Breast epithelium (tissue), 4 donors: ENCODE data around the gene ATN1. TPM values are rescaled to one million over a fixed set of nuclear protein-coding genes. Genes with fewer than 3 reads are reported as not detected.

ENCODE experiments used
- DNase-seq, 2 donors: peaks; one replicate each; pipeline ENCODE4 v3.0.0-alpha.2; 2019; ENCODE audit warnings: low spot score in 2 of 2
- H3K27ac ChIP-seq, 2 donors: fragments of 200-600 bp; sonication (generic) in 1 of 2; one replicate each; pipeline ENCODE4 v1.5.1; 2016 to 2019; ENCODE audit warnings: mild to moderate bottlenecking in 1 of 2
- H3K27me3 ChIP-seq, 2 donors: fragments of 200-600 bp; sonication (generic) in 1 of 2; one replicate each; pipeline versions ENCODE4 v1.5.1 to v1.6.0; 2017 to 2019; ENCODE audit warnings: control low read depth in 1 of 2, mild to moderate bottlenecking in 1 of 2
- H3K36me3 ChIP-seq: fragments of 200-600 bp; one replicate; pipeline ENCODE4 v1.5.1; 2019
- H3K4me1 ChIP-seq, 2 donors: fragments of 200-600 bp; sonication (generic); one replicate each; pipeline ENCODE4 v1.5.1; 2016 to 2019; ENCODE audit warnings: control low read depth in 1 of 2
- H3K4me3 ChIP-seq, 3 donors: fragments of 200-600 bp; sonication (generic); 1 replicate in 2 of 3; 2 replicates in 1 of 3; pipeline ENCODE4 v1.5.1; 2016 to 2019; ENCODE audit warnings: mild to moderate bottlenecking in 3 of 3, moderate library complexity in 2 of 3
- H3K9me3 ChIP-seq, 2 donors: fragments of 200-600 bp; sonication (generic) in 1 of 2; one replicate each; pipeline ENCODE4 v1.5.1; 2016 to 2019; ENCODE audit warnings: control low read depth in 1 of 2
- CTCF ChIP-seq, 3 donors: fragments of 450-650 bp; IDR thresholded peaks; one replicate each; pipeline ENCODE4 v1.5.1; 2016 to 2017; ENCODE audit warnings: antibody characterized with exemption in 3 of 3, mild to moderate bottlenecking in 3 of 3, moderate library complexity in 3 of 3
- POLR2A ChIP-seq: fragments of 450-650 bp; IDR thresholded peaks from one replicate; pipeline ENCODE4 v1.6.1; 2016; ENCODE audit warnings: antibody characterized with exemption, mild to moderate bottlenecking, moderate library complexity
- POLR2AphosphoS5 ChIP-seq, 3 donors: sonication (generic); formaldehyde crosslinking; IDR thresholded peaks; one replicate each; pipeline ENCODE4 v1.6.1; 2017; ENCODE audit warnings: antibody characterized with exemption in 3 of 3
- intact Hi-C: fragments of 100-400 bp; cut with DNase I; formaldehyde crosslinking; loops from one replicate; pipeline ENCODE4 v1.15.1; 2023; ENCODE audit warnings: low total_unique reads
- total RNA-seq, 3 donors: library from RNA; depleted of rRNA; stranded (reverse); fragments of >200 nt; gene quantifications; one replicate each; pipeline ENCODE4 v1.1.0, GENCODE V29; 2016

ATN1 gene
- total RNA-seq, 3 donors from 2014 or later: 57.9 to 96.4 (median 59.7) TPM

- intact Hi-C loops: no loop called here
- TF ChIP-seq CTCF (IDR thresholded peaks at IDR 0.05) (no peak), POLR2A (no peak), POLR2AphosphoS5 (IDR thresholded peaks at IDR 0.05) (no peak)
- Histone ChIP-seq H3K9me3 (no peaks in the 10 kb centered on the region), H3K27ac (peak within 1 kb of the TSS in 1 of 2 donors; percentile 52), H3K27me3 (no peaks in the 10 kb centered on the region), H3K4me3 (peak within 1 kb of the TSS; percentile 39 to 51 (median 48)), H3K4me1 (peaks cover 2 to 10% of the 10 kb centered on the region in 2 donors), H3K36me3 (no peaks in the 10 kb centered on the region)
- DNase-seq: no peak
Observed at GRCh38 chr12:6950811-6951540, 23.2 kb downstream of the ATN1 start, which contains the start of gene PTPN6. TSS of gene PTPN6 (plus strand) at chr12:6951356. CDS start at chr12:6951513, 157 bp downstream.

DNA sequence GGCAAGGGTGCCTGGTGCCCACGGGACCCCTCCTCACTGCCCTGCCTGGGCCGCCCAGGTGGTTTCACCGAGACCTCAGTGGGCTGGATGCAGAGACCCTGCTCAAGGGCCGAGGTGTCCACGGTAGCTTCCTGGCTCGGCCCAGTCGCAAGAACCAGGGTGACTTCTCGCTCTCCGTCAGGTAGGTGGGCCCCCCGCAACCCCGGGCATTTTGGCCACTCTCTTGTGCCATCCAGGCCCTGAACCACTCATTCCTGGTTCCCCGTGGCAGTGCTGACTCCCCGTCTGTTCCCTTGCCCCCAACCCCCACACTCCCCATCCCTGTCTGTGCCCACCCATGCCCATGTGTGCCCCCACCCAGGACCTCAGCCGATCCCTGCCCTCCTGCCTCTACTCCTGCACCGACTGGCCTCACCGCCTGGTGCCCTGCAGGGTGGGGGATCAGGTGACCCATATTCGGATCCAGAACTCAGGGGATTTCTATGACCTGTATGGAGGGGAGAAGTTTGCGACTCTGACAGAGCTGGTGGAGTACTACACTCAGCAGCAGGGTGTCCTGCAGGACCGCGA, 23.9 kb downstream of the ATN1 start:
- no peaks in the 10 kb centered on the region for H3K9me3 ChIP-seq
- intact Hi-C loops: no loop called here
- no peaks in the 10 kb centered on the region for H3K36me3 ChIP-seq
- no peak for TF ChIP-seq CTCF (IDR thresholded peaks at IDR 0.05)
- no peak for TF ChIP-seq POLR2AphosphoS5 (IDR thresholded peaks at IDR 0.05)
- no peak for TF ChIP-seq POLR2A
- H3K27me3 ChIP-seq: no peaks in the 10 kb centered on the region
- H3K27ac ChIP-seq: peak overlapping the region in 1 of 2 donors; percentile 52
- H3K4me3 ChIP-seq: peak overlapping the region; percentile 39 to 51 (median 48)
- DNase-seq: no peak
- H3K4me1 ChIP-seq: peaks cover 0 to 6% of the 10 kb centered on the region in 2 donors

GRCh38 chr12:6952121-6952862, 24.5 kb downstream of the ATN1 start:
- Histone ChIP-seq H3K27ac (peak overlapping the region in 1 of 2 donors; percentile 61), H3K4me3 (peak overlapping the region; percentile 39 to 51 (median 48)), H3K36me3 (no peaks in the 10 kb centered on the region), H3K27me3 (no peaks in the 10 kb centered on the region), H3K4me1 (no peaks in the 10 kb centered on the region), H3K9me3 (no peaks in the 10 kb centered on the region)
- intact Hi-C loops: no loop called here
- no peak for TF ChIP-seq POLR2AphosphoS5 (IDR thresholded peaks at IDR 0.05)
- TF ChIP-seq CTCF (IDR thresholded peaks at IDR 0.05): no peak
- TF ChIP-seq POLR2A: no peak
- DNase-seq: no peak

- Histone ChIP-seq H3K27me3 (no peaks in the 10 kb centered on the region), H3K9me3 (no peaks in the 10 kb centered on the region), H3K36me3 (no peaks in the 10 kb centered on the region), H3K27ac (peak overlapping the region in 1 of 2 donors; percentile 61), H3K4me1 (no peaks in the 10 kb centered on the region), H3K4me3 (peak overlapping the region; percentile 39 to 51 (median 48))
- DNase-seq: no peak
- TF ChIP-seq CTCF (IDR thresholded peaks at IDR 0.05) (no peak), POLR2A (no peak), POLR2AphosphoS5 (IDR thresholded peaks at IDR 0.05) (no peak)
- intact Hi-C loops: no loop called here
Observed at GRCh38 chr12:6952863-6953441, 25.2 kb downstream of the ATN1 start.
